ENCODE measurements around the gene SLC6A18. TPM values are rescaled to one million over a fixed set of nuclear protein-coding genes. Genes with fewer than 3 reads are reported as not detected.

Gene SLC6A18
- total and polyA plus RNA-seq, 2 of the 4 experiments (the other 2 are of a cell fraction) = not detected

- H3K14ac ChIP-seq (replicated peaks; ENCODE audit: low read depth, low read length) = no peak overlapping the region
- H3K23ac ChIP-seq (ENCODE audit: low read depth, low read length) = no peak overlapping the region
- H2AK9ac ChIP-seq (replicated peaks; ENCODE audit: low read depth, low read length, poor library complexity) = no peak overlapping the region
- H2BK15ac ChIP-seq (ENCODE audit: low read depth, low read length) = no peak overlapping the region
- no peak overlapping the region for H3K4me2 ChIP-seq (ENCODE audit: low read depth, low read length)
- no peak overlapping the region for H3K4me3 ChIP-seq (ENCODE audit: insufficient read depth, low read depth, low read length)
- no peaks in the 10 kb centered on the region for H4K20me1 ChIP-seq (ENCODE audit: insufficient read depth, low read length)
- no peak overlapping the region for H2BK5ac ChIP-seq (ENCODE audit: low read depth, low read length, poor library complexity, severe bottlenecking)
- no peak overlapping the region for H2BK120ac ChIP-seq (ENCODE audit: low read depth, low read length)
- H3K18ac ChIP-seq (ENCODE audit: low read depth, low read length) = no peak overlapping the region
- H3K27ac ChIP-seq (ENCODE audit: insufficient read depth, low read length) = no peak overlapping the region
- BruUV-seq (replicated peaks) = no TSS peak
- no peaks in the 10 kb centered on the region for H3K79me1 ChIP-seq (ENCODE audit: low read depth in 1 of 2, low read length in 2 of 2)
- H4K91ac ChIP-seq (ENCODE audit: insufficient read depth, low read depth, low read length) = no peak overlapping the region
- whole genome bisulfite sequencing, 2 experiments (ENCODE audit: extremely low coverage in 2 of 2, insufficient read length in 1 of 2) = no CpG with 5 or more reads among the region's 1 CpG
- H3K4me1 ChIP-seq (ENCODE audit: control insufficient read depth, insufficient read depth, low read length) = no peaks in the 10 kb centered on the region
- intact Hi-C loops (cut with micrococcal nuclease) = no loop called here
- CTCF ChIA-PET = no interaction called here
- no peak overlapping the region for H4K5ac ChIP-seq (ENCODE audit: low read depth, low read length)
- TF ChIP-seq RFX5 (IDR thresholded peaks at IDR 0.05; ENCODE audit: low read depth, low read length) (no peak), BHLHE40 (IDR thresholded peaks at IDR 0.05; ENCODE audit: low read depth, low read length) (no peak), CHD1 (IDR thresholded peaks at IDR 0.05; ENCODE audit: low read depth, low read length) (no peak), RAD21 (IDR thresholded peaks at IDR 0.05; ENCODE audit: low read length) (no peak), CTCF (conservative IDR thresholded peaks at IDR 0.05; ENCODE audit: low read depth, low read length) (no peak), USF2 (IDR thresholded peaks at IDR 0.05; ENCODE audit: low read depth, low read length) (no peak), CEBPB (IDR thresholded peaks at IDR 0.05; ENCODE audit: low read depth, low read length) (no peak)
- no peak for ATAC-seq (ENCODE audit: low read depth)
- POLR2A ChIA-PET (ENCODE audit: unreplicated experiment) = no interaction called here
- H3K56ac ChIP-seq (ENCODE audit: extremely low read depth, insufficient read depth, low read length) = no peak overlapping the region
- no peak overlapping the region for H2AFZ ChIP-seq (replicated peaks; ENCODE audit: low read length, poor library complexity)
- H3K27me3 ChIP-seq (ENCODE audit: control insufficient read depth, insufficient read depth, low read length) = peaks cover 12% of the 10 kb centered on the region; the same call in 1 of the 2 replicates
- H3K9me1 ChIP-seq (ENCODE audit: insufficient read depth, low read length) = no peaks in the 10 kb centered on the region
- H2AK5ac ChIP-seq (ENCODE audit: low read depth, low read length) = no peak overlapping the region
- in situ Hi-C loops (cut with MboI; ENCODE audit: low sequenced_read_pairs) = no loop called here
- no peak overlapping the region for H4K8ac ChIP-seq (ENCODE audit: low read depth in 2 of 2, low read length in 2 of 2)
- H3K9ac ChIP-seq (ENCODE audit: low read depth, low read length) = no peak overlapping the region
- dilution Hi-C loops (cut with HindIII; ENCODE audit: low sequenced_read_pairs, unreplicated experiment) = no loop called here
- H3K9me3 ChIP-seq (ENCODE audit: control insufficient read depth, insufficient read depth, low read length) = no peaks in the 10 kb centered on the region
- H3K4ac ChIP-seq (ENCODE audit: low read depth, low read length) = no peak overlapping the region
- no peak overlapping the region for H2BK20ac ChIP-seq (ENCODE audit: low read depth, low read length)
- no peaks in the 10 kb centered on the region for H3K36me3 ChIP-seq (ENCODE audit: control insufficient read depth, insufficient read depth, low read length)
- DNase-seq = no peak
Measured at GRCh38 chr5:1196562-1196961, 28.6 kb upstream of the SLC6A18 start.
